ENCODE results near the gene LSM14B.

DNA sequence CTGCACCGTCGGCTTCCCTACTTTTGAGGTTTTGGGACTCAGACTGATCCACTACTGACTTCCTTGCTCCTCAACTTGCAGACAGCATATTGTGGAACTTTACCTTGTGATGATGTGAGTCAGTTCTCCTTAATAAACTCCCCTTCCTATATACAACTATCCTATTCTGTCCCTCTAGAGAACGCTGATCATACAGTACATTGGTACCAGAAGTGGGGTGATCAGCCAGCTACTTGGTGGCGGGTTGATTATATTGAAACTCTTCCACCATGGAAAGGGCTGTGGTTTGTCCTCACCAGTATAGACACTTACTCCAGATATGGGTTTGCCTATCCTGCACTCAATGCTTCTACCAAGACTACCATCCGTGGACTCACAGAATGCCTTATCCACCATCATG, 49.0 kb upstream of the LSM14B start:
- TF ChIP-seq ZNF425 (CRISPR knock-in tag; conservative IDR thresholded peaks at IDR 0.05) (no peak), MAX (CRISPR knock-in tag; IDR thresholded peaks at IDR 0.05) (no peak), CTCF (IDR thresholded peaks at IDR 0.05) (no peak), SP1 (CRISPR knock-in tag; conservative IDR thresholded peaks at IDR 0.05) (no peak), NR2C2 (CRISPR knock-in tag; IDR thresholded peaks at IDR 0.05) (no peak), ZNF232 (CRISPR knock-in tag; IDR thresholded peaks at IDR 0.05) (no peak), OVOL2 (CRISPR knock-in tag; IDR thresholded peaks at IDR 0.05; ENCODE audit: borderline replicate concordance) (no peak)
